Transverse colon (tissue), 3 donors: ENCODE data around the gene USP37.

ENCODE experiments used
- POLR2A ChIP-seq: fragments of 450-650 bp; IDR thresholded peaks from one replicate; pipeline ENCODE4 v1.6.1; 2016; ENCODE audit warnings: antibody characterized with exemption, mild to moderate bottlenecking, moderate library complexity
- POLR2AphosphoS5 ChIP-seq, 3 donors: sonication (generic); formaldehyde crosslinking; IDR thresholded peaks; one replicate each; pipeline ENCODE4 v1.6.1; 2016; ENCODE audit warnings: antibody characterized with exemption in 3 of 3

DNA sequence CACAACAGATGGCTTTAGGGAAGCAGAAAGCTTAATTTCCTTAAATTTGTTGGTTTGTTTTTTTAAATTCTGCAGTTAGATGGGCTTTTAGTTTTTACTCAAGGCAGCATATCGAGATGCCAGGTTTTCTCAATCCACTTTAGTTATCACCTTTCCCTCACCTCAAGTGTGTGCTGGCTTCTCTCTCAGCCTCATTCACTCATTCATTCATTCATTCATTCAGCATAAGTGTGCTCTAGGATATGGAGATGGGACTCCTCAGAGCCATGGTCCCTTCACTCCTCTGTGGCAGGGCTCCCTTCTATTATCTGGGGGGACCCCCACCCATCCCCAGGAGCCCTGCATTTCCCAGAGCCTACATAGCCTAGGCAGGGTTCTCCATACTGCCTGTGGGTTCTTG is 130.2 kb downstream of the USP37 start:
- TF ChIP-seq POLR2A (no peak), POLR2AphosphoS5 (IDR thresholded peaks at IDR 0.05) (no peak)
